GM21390 (cell line): ENCODE results near the gene EEA1.
A peak's percentile ranks its signal among the peaks of the same experiment; 100 is the strongest.

Source experiments
- ATAC-seq: cut with Tn5 transposase; IDR thresholded peaks from one replicate; pipeline ENCODE4 v1.9.1; 2021; ENCODE audit not compliant: unreplicated experiment

The EEA1 gene

GRCh38 chr12:92938638-92939037 lies 9.5 kb upstream of the EEA1 start:
- no peak for ATAC-seq

GRCh38 chr12:92938018-92938417 lies 8.9 kb upstream of the EEA1 start:
- no peak for ATAC-seq

- no peak for ATAC-seq
These were observed 4.5 kb upstream of the EEA1 start for GRCh38 chr12:92933606-92934005.

- ATAC-seq = no peak
These were observed 1.3 kb upstream of the EEA1 start for GRCh38 chr12:92930421-92930820.

- no peak for ATAC-seq
These were observed 888 bp upstream of the EEA1 start for GRCh38 chr12:92929983-92930382.

- peak; percentile 5 for ATAC-seq
These were observed 604 bp downstream of the EEA1 start for GRCh38 chr12:92928421-92928961.

GRCh38 chr12:92927436-92928281 lies 1.4 kb downstream of the EEA1 start:
- peak; percentile 10 for ATAC-seq

- ATAC-seq = no peak
These were observed 2.0 kb downstream of the EEA1 start for GRCh38 chr12:92927055-92927435.

GRCh38 chr12:92926549-92926948 lies 2.5 kb downstream of the EEA1 start:
- ATAC-seq = no peak

- no peak for ATAC-seq
These were observed 7.2 kb downstream of the EEA1 start for GRCh38 chr12:92921877-92922276.

- ATAC-seq = no peak
These were observed 13.7 kb downstream of the EEA1 start for GRCh38 chr12:92915365-92915764.

- ATAC-seq = no peak
These were observed 14.9 kb downstream of the EEA1 start for GRCh38 chr12:92914170-92914569.

GRCh38 chr12:92912672-92913071 lies 16.4 kb downstream of the EEA1 start:
- no peak for ATAC-seq

- no peak for ATAC-seq
These were observed 17.0 kb downstream of the EEA1 start for GRCh38 chr12:92912052-92912451.

GRCh38 chr12:92911339-92911738 lies 17.8 kb downstream of the EEA1 start:
- ATAC-seq = no peak

- no peak for ATAC-seq
These were observed 21.0 kb downstream of the EEA1 start for GRCh38 chr12:92908108-92908507.

- ATAC-seq = no peak
These were observed 23.1 kb downstream of the EEA1 start for GRCh38 chr12:92905811-92906554.

- no peak for ATAC-seq
These were observed 23.8 kb downstream of the EEA1 start for GRCh38 chr12:92905258-92905810.

GRCh38 chr12:92900941-92901340 lies 28.2 kb downstream of the EEA1 start:
- no peak for ATAC-seq

GRCh38 chr12:92899386-92900001 lies 29.6 kb downstream of the EEA1 start:
- ATAC-seq = no peak

- no peak for ATAC-seq
These were observed 30.3 kb downstream of the EEA1 start for GRCh38 chr12:92898755-92899154.
